Stimulated activated CD8-positive, alpha-beta memory T cell treated with anti-CD3 and anti-CD28 coated beads, Interleukin-15, amount 100 ng/mL, for 4 hours (primary cell): ENCODE results near the gene MSH3.
"Not testable (repeated sequence)": the region's sequence is repeated elsewhere in the genome, so short reads cannot be mapped to it uniquely, and the experiment has no call there.

ENCODE experiments used
- DNase-seq, 2 donors: peaks; one replicate each; pipeline ENCODE4 v3.0.0-alpha.2; 2020; ENCODE audit warnings: low read depth in 2 of 2

Gene MSH3

DNA sequence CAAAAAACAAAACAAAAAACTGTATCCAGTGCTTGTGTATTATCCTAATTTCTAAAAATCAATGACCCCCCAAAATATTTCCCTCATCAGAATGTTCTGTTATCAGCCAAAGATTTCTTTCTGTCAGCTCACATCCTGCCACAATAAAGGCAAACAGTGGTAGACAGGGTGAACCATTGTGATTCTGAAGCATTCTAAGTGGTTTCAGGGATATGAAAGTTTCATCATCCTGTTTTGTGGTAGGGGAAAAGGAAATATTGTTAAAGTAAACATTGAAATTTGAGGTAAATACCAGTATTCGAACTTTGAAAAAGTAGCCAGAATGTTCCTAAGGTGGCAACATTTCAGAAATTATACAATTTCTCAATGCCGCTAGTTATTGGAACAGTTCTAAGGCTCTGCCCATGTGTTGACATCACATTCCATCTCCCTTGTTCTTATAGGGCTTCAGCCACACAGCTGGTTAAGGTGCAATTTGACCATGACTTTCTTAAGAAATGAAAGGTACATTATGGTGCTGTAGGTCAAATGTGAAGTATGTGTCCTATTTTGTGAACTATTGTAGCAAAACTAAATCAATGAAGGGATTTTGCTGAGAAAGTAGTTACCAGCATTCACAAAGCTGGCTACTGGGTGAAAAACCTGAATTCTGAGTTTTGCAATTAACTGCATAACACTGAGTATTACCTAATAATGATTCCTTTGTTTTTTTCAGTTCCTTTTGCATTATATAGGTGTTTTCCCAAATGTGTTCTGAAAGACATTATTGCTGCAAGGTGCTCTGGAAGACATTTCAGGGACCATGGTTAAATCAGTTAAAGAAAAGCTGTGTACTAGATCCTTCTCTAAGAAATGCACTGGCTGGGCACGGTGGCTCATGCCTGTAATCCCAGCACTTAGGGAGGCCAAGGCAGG lies 198.1 kb downstream of the MSH3 start:
- DNase-seq, result no peak

DNA sequence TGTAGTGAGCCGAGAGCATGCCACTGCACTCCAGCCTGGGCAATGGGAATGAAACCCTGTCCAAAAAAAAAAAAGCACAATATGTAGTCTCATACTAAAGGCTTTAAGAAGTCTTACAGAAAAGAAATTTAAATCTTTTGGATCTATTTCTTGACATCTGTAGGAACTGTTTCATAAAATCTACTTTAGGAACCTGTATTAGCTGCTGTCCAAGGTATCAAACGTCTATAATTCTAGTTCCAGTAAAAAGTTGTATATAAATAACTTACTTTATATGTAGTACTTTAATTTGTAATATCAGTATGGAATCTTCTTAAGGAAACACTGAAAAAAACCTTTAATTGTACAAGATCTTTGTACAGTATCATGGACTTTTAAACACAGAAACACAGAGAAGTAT lies 199.0 kb downstream of the MSH3 start:
- no peak for DNase-seq

DNA sequence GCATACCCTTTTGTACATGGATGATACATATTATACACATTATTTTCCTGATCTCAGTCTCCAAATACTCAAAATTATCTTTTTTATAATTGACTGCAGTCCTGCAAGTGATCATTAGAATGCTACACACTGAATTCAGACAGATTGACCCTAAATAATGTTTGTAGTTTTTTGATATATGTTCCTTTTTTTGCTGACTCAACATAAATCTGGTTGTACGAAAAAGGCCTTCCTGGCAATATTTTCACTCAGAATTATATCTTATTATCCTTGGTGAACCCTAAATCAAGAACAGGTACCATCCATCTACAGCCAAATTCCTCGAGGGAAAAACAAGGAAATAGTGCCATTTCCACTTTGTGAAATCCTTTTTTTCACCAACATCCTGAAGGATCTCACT lies 200.1 kb downstream of the MSH3 start:
- no peak for DNase-seq

DNA sequence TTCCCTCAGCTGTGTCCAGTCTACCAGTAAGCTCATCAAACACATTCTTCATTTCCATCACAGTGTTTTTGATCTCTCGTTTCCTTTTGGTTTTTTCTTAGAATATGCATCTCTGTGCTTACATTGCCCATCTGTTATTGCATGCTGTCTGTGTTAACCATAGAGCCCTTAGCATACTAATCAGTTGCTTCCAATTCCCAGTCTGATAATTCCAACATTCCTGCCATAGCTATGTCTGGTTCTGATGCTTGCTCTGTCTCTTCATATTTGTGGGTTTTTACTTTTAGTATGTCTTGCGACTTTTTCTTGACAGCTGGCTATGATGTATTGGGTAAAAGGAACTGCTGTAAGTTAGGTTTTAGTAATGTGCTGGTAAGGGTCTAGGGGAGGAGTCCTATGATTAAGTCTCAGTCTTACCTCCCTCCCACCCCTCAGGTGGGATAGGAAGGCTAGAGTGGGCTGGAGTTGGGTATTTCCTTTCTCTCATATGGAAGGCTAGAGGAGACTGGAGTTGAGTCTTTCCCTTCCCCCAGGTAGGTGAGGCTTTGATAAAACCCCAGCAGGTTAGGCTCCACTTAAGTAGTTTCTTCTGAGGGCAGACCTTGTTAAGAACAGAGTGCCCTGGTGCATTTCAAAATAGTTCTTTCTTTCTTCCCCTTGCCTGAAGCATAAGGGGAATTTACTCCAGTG lies 206.6 kb downstream of the MSH3 start:
- DNase-seq, result no peak

DNA sequence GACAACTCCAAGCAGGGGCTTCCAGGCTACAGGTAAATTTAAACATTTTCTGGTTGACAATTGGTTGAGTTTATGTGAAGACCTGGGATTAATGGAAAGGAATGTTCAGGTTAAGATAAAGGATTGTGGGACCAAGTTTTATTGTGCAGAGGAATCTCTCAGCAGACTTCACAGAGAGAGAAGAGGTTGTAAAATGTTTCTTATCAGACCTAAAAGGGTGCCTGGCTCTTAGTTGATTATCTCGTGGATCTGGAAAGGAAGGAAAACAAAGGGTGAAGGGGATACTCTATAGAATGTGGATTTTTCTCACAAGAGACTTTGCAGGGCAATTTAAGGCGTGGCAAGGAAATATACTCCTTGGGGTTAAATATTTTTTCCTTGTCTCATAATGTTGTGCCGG lies 209.3 kb downstream of the MSH3 start:
- no peak for DNase-seq

DNA sequence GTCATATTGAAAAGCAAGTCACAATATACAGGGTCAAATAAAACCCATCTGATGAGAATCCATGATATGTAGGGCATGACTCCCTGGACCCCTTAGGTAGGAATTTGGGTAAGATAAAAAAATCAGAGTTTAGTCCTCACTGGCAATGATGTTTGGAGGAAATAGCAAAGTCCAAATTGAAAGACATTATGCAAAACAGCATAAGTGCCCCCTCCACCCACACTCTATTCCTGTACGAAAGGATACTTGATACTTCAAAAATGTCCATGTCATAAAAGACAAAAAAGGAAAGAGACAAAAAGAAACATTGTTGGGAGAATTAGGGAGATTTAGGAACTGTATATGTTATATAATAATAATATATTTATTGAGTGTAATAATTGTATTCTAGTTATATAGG lies 209.7 kb downstream of the MSH3 start:
- DNase-seq, result no peak

DNA sequence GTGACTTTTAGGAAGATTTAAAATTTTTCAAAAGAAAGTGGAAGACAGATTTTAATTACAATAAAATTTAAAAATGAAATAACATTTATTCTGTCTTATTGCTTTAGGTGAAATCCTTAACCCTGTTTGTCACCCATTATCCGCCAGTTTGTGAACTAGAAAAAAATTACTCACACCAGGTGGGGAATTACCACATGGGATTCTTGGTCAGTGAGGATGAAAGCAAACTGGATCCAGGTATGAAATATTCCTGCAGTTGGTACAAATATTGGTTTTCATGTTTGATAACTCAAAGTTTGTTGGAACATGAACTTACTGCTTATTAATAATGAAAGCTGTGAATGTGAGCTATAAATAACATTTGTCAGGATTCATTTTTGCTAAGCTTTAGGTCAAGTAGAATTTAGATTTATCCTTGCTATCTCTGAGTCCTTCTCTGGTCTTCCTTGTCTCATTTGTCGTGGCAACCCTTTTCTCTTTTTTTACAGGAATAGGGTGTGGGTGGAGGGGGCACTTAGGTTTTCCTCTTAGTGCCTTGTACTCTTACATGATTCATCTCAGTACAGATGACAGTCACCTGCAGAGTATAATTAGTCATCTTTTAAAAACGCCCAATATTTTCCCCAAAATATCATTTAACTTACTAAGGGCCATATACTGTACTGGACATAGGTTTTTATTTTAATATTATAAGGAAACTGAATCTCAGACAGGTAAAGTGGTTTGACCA lies 210.4 kb downstream of the MSH3 start:
- no peak for DNase-seq

DNA sequence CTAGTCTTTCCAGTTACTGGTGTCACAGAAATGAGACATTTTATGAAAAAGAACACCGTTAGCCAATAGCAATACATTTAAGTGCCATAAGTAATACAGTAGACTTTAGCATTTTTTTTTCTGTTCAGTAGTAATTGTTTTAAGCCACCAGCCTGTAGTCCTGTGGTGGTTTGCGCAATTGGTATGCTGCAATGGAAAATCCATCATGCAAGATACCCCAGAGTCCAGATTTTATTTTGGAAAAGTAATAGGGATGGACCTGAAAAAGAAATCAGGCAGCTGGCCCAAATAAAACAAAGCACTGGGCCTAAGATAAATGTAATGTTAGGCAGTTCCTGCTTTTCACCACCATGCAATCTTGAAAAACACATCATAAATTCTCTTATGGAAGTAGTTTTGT lies 211.1 kb downstream of the MSH3 start:
- DNase-seq, result no peak

DNA sequence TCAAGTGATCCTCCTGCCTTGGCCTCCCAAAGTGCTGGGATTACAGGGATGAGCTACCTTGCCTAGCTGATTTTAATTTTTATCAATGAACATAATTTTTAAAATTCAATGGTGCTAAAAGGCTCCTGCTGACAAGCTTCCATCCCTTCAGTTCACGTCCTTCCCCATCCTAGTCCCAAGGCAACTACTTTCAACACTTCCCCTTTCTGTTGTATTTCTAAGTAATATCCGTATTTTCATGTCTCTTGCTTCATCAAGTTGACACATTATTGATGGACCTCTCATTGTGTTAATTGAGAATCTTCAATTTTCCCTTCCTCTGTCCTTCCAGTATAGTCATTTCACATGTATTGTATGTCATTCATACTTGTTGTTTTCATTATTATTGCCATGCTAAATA lies 211.9 kb downstream of the MSH3 start:
- no peak for DNase-seq

DNA sequence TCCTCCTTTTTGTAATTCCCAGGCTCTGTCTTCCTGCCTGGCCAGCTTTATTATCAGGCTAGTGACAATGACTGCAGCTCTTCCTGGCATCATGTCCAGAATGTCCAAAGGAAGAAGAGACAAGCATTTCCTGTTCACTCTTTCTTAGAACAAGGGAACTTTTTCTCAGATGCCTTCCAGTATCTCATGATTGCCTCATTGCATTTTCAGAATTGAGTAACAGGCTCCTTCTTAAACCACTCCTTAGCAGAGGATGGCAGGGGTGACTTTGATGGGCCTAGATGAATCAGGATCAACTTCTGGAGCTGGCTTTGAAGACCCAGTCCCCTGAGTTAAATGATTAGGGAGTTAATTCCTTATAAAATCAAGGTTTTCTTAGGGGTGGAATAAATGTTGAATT lies 212.8 kb downstream of the MSH3 start:
- no peak for DNase-seq

- DNase-seq, result no peak
Observed at GRCh38 chr5:80870442-80870841, 216.0 kb downstream of the MSH3 start.

- no peak for DNase-seq
Observed at GRCh38 chr5:80871541-80871961, 217.1 kb downstream of the MSH3 start.

DNA sequence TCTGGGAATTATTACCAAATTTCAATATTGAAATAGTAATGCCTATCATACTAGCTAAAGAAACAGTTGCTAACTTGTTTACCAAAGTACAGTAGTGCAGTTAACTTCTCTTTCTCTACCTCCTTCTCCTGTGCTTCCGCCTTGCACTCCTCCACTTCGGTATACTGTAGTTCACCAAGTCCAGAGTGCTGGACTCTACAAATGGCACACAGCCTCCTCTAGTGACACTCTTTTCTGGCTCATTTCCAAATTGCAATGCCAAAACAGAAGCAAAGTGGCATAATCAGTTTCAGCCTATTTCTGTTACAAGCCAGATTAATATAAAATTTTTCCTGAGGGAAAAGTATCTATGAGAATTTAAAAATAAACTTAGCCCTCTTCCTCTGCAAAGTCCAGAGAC lies 219.7 kb downstream of the MSH3 start:
- DNase-seq, result no peak

DNA sequence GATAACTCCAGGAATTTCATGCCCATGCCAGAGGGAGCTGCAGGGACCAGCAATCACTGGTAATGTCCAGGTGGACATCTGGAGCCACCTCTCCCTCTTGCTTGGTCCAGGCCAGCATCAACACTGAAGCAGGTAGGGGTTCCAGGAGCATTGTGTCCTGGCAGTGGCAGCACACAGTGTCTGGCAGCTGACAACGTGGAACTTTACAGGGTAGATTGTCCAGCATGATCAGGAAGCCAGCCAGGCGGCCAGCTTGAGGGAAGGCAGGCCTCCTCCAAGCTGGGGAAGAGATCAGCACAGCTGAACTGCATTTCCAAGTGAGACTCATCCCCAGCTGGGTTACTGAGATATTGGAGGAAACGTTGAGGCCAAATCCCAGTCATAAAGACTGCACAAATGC lies 223.1 kb downstream of the MSH3 start:
- DNase-seq, result no peak

- no peak for DNase-seq
Observed at GRCh38 chr5:80881726-80882125, 227.3 kb downstream of the MSH3 start.

DNA sequence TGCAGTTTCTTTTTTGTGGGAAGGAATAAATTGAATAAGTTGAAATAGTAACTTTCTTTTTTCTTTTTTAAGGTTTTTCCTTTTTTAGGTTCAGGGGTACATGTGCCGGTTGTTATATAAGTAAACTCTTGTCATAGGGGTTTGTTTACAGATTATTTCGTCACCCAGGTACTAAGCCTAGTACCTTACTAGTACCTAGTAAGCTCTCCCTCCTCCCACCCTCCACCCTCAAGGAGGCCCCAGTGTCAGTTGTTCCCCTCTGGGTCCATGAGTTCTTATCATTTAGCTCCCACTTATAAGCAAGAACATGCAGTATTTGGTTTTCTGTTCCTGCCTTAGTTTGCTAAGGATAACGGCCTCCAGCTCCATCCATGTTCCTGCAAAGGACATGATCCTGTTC lies 228.9 kb downstream of the MSH3 start:
- DNase-seq, result not testable (repeated sequence)

GRCh38 chr5:80884086-80884813 lies 229.8 kb downstream of the MSH3 start:
- no peak for DNase-seq

GRCh38 chr5:80884929-80885328 lies 230.5 kb downstream of the MSH3 start:
- DNase-seq, result no peak

DNA sequence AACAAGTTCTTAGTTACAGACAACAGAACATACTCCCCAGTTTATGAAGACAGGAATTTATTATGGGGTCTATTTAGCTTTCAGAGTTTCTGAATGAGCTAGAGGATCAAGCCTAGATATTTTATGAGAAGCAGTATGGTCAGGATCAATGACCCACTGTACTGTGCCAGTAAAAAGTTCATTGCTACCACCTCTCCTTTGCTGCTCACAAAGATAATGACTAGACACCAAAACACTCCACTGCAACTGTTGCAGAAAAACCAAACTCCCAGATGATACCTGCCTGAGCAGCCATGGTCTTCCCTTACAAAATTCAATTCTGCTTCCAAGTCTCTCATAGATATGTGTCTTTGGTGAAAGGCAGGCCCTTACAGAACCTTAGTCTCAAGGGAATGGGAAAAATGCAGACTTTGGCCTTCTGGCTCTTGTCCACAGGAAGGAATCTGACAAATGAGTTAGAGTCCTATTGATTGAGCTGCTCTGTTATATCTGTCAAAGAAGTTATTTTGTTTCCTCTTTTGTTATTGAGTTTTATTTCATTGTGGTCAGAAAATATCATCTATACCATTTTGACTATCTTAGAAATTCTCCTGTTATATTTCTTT lies 231.0 kb downstream of the MSH3 start:
- no peak for DNase-seq

GRCh38 chr5:80894083-80894482 lies 239.6 kb downstream of the MSH3 start:
- no peak for DNase-seq

DNA sequence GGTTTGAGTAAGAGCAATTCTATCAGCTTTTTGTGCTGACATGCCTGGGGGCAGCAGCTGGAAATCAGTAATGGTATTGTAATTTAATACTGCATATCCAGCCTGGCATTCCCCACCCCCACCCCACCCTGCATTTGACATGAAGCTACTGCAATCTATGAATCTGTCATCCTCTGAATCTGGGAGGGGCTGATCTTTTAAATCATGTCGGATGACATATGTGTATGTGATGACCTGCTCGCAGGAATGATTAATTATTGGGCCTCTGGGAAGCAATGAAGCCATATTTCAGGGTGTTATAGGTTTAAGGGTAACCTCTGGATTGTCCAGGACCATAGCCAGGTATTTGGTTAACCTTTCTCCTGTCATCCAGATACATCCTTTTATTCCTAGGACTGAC lies 241.1 kb downstream of the MSH3 start:
- DNase-seq, result no peak
